NCI-H524 treated with DMSO at 0.1 percent for 48 hours (cell line): ENCODE results near the gene ACOX1.
A peak's percentile ranks its signal among the peaks of the same experiment; 100 is the strongest.

Experiments used
- DNase-seq: peaks from one replicate; lab custom pipeline; 2025; lab: John Stamatoyannopoulos, UW

Gene ACOX1

DNA sequence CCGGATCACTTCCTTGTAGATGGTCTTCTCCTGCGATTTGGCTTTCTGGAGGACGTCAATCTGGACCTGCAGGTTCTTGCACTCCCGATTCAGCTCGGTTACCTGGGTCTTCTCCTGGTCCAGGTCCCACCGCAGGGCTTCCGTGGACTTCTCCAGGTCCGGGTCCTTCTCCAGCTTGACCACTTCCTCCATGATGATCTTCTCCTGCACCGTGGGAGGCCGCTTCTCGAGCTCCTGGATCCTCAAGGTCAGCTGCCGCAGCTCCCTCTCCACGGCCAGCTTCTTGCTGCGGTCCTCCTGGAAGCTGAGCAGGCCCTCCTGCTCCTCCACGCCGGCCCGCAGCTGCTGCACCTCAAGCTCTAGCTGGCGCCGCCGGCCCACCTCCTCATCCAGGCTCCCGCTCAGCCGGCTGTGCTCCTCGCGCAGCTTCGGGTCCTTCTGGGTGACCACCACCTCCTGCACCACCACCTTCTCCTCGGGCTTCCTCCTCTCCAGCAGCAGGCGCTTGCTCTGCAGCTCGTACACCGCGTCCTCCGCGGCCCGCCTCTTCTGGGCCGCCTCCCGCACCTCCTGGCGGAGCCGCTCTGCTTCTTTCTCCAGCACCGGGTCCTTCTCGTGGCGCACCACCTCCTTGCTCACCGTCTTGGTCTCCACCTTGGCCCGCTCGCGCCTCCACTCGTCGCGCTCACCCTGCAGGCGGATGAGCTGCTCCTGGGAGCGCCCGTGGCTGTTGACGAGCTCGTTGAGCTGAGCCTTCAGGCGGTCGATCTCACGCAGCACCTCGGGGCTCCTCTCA, 29.9 kb upstream of the ACOX1 start:
- DNase-seq, result no peak

DNA sequence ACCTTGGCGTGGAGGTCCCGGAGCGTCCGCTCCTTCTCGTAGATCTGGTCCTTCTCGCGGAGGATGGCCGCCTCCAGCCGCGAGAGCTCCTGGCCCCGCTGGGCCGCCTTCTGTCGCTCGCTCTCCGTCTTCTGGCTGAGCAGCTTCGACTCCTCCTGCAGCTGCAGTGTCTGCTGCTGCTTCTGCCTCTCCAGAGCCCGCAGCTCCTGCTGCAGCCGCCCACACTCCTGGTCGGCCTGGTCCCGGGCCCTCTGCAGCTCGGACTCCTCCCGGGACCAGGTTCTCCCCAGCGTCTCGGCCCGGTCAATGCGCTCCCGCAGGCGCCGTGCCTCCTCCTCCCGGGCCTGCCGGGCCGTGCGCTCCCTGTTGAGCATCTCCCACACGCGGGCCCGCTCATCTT, 29.2 kb upstream of the ACOX1 start:
- no peak for DNase-seq

GRCh38 chr17:76007850-76008165, 28.8 kb upstream of the ACOX1 start:
- DNase-seq, result no peak

- DNase-seq, result no peak
Measured at GRCh38 chr17:76007131-76007849, 28.3 kb upstream of the ACOX1 start.

DNA sequence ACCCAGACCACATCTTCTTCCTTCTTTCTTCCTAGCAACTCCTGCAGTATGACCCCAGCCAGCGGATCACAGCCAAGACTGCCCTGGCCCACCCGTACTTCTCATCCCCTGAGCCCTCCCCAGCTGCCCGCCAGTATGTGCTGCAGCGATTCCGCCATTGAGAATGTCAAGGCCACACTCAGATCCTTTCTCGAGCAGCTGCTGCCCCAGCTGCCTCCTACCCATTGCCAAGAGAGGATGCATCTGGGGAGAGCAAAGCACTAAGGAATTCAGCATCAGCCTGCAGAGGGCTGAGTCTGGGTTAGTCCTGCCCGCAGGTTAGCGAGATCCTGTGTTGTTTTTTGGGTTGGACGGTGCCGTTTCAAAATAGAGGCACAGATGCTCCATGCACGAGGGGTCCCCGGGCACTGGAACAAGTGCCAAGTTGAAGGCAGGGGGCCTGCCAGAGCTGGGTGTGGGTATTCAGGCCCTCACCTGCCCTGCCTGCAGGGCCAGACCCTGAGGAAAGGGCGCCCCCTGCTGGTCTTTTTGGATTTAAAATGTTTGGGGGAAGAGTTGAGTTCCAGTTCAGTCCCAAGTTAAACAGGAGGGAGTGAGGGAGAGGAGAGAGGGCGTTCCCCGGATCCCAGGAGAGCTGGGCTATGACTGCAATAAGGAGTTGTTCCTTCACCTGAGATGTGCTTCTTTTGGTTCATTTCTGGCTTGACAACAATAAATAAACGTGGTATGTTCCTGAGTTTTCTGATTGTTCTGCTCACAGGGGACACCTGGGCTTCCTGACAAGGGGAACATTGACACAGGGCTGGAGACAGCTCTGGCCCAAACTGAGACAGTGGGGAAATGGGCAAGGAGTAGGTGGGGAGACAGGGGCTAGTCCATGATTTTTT, 26.5 kb upstream of the ACOX1 start:
- peak; percentile 74 for DNase-seq

GRCh38 chr17:76004750-76005262, 25.8 kb upstream of the ACOX1 start:
- DNase-seq, result no peak

DNA sequence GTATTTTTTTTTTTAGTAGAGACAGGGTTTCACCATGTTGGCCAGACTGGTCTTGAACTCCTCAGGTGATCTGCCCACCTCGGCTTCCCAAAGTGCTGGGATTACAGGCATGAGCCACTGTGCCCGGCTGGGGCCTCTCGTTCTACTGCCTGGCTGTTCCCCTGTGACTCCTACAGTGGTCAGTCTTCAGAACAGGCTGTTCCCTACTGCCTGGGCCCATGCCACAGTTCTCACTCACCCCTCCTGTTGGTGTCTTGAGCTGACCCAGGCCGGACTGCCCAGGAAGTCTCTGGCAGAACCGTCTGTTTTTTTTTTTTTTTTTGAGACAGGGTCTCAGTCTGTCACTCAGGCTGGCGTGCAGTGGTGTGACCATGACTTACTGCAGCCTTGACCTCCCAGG, 24.9 kb upstream of the ACOX1 start:
- no peak for DNase-seq

- no peak for DNase-seq
Measured at GRCh38 chr17:76002100-76002499, 23.1 kb upstream of the ACOX1 start.

DNA sequence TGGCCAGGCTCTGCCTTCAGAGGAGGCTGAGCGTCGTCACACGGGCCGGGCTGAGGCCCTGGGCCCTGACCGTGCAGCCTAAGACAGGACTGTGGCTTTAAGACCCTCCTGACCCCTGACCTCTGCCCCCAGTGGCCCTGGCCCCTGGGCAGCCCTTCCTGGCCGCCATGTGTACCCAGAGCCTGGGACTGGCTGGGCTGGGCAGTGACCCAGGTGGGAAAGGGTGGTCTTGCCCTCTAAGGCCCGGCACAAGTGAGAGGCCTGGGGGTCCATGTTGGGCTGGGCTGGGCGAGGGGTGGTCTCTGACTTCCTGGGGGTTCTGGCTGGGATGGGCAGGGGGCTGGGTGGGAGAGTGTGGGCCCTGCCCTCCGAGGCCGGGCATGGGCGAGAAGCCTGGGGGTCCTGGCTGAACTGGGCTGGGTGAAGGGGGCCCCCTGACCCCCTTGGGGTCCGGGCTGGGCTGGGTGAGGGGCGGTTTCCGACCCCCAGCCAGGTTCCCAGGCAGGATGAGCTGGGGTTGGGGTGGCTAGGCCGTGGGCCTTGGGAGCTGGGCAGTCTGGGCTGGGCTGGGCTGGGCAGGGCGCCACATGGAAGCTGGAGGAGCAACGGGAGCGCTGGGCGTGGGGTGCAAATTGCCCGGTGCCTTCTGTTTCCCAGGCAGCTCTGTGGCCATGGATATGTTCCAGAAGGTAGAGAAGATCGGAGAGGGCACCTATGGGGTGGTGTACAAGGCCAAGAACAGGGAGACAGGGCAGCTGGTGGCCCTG, 22.0 kb upstream of the ACOX1 start, which contains the start of gene CDK3:
Gene CDK3, plus strand, starts transcription at position 101 of the 767 bp plus-strand sequence. Its CDS starts 571 bp downstream, at position 672.
- no peak for DNase-seq

- no peak for DNase-seq
Measured at GRCh38 chr17:76000016-76000754, 21.2 kb upstream of the ACOX1 start.

DNA sequence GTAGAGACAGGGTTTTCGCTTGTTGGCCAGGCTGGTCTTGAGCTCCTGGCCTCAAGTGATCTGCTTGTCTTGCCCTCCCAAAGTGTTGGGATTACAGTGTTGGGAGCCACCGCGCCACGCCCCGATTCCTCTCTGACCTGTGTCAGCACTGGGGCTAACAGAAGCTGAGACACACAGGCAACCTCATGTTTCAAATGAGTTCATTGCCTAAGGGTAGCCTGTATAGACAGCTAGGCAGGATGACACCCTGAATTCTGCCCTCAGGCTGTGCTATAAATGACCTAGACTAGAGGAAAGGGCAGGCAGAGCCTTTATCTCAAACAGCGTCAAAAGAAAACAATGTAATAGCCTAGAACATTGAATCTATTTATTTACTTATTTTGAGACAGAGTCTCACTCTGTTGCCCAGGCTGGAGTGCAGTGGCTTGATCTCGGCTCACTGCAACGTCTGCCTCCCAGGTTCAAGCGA, 19.4 kb upstream of the ACOX1 start:
- no peak for DNase-seq

- DNase-seq, result no peak
Measured at GRCh38 chr17:75996665-75997590, 18.0 kb upstream of the ACOX1 start.

- no peak for DNase-seq
Measured at GRCh38 chr17:75995385-75995925, 16.5 kb upstream of the ACOX1 start.

DNA sequence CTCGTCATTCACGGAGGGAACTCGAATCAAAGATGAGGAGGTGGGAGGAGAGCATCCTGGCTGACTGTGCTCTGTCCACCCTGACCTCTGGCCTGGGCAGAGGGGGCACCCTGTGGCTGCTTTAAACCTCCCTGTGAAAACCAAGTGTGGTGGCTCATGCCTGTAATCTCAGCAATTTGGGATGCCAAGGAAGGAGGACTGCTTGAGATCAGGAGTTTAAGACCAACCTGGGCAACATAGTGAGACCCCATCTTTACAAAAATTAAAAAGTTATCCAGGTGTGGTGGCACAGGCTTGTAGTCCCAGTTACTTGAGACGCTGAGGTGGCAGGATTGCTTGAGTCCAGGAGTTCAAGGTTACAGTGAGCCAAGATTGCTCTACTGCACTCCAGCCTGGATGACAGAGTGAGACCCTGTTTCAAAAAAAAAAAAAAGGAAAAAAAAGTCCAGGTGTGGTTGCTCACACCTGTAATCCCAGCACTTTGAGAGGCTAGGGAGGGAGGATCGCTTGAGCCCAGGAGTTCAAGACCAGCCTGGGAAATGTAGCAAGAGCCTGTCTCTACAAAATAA, 15.9 kb upstream of the ACOX1 start:
- no peak for DNase-seq

- no peak for DNase-seq
Measured at GRCh38 chr17:75991396-75991795, 12.4 kb upstream of the ACOX1 start.

GRCh38 chr17:75987041-75987440, 8.1 kb upstream of the ACOX1 start:
- no peak for DNase-seq

DNA sequence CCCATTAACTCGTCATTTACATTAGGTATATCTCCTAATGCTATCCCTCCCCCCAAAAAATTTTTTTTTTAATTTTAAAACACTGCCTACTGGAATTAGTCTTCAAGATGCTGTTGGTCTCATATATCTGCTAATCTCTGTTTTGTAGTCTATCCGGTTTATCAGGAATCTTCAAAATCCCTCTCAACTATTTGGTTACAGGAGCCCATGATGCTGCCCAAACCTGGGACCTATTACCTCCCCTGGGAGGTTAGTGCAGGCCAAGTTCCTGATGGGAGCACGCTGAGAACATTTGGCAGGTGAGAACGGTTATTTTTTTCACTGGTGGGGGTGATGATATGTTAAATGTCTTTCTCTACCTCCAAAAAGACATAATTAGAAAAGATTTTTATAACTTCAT, 7.0 kb upstream of the ACOX1 start:
- DNase-seq, result no peak

- no peak for DNase-seq
Measured at GRCh38 chr17:75983501-75984181, 4.7 kb upstream of the ACOX1 start.
